NCI-H2107 treated with DMSO at 0.1 percent for 48 hours (cell line): Measurements from ENCODE around the gene LRRC45.
"Not testable (repeated sequence)": the region's sequence is repeated elsewhere in the genome, so short reads cannot be mapped to it uniquely, and the experiment has no call there.

Experiments used
- DNase-seq: peaks from one replicate; lab custom pipeline; 2025; ENCODE audit not compliant: unreplicated experiment; lab: John Stamatoyannopoulos, UW

Gene LRRC45

DNA sequence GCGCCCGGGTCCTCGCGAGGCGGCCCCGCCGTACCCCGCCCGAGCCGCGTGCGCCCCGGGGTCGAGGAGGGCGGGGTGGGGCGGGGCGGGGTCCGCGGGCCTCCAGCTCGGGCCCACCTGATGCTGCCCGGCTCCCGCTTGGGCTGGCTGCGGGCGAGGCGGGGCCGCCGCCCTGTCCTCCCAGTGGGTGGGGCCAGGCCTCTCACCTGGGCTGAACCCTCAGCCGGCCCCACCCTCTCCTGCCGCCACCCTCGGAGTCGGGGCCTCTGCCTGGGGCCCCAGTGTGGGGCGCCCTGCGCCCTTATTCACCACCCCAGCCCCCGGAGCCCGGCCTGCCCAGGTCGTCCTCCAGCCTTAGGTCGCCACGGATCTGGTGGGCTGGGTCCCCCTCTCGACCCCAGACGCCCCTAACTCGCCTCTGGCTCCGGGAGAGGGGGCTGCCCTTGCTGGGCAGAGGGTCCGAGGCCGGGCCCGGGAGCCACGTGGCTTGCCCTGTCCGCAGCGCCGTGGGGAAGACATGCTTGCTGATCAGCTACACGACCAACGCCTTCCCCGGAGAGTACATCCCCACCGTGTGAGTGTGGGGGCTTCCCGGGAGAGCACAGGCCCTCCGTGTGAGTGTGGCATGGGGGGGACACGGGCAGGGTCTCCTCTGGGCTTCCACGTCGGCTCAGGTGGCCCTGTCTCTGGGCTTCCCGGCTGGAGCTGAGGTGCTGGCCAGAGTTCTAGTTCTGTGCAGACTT, 9.0 kb downstream of the LRRC45 start:
- no peak for DNase-seq

DNA sequence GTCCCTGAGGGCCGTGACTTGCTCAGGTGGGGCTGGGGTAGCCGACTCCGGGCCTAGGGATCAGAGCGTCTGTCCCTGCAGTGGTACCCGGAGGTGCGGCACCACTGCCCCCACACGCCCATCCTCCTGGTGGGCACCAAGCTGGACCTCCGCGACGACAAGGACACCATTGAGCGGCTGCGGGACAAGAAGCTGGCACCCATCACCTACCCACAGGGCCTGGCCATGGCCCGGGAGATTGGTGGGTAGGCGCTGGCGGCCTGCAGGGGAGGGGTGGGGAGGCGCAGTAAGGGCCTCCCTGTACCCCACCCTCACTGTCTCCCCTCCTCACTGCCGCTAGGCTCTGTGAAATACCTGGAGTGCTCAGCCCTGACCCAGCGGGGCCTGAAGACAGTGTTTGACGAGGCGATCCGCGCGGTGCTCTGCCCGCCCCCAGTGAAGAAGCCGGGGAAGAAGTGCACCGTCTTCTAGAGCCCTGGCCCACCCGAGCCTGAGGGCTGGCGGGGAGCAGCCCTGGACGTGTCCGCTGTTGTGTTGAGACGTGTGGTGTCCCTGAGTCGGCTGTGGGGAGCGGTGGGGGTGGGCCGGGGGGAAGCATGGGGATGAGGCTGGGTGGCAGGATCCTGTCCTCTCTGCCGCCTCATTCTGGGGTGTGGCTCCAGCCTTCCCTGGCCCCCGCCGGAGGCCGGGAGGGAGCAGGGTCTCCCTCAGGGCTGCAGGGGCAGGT, 10.4 kb downstream of the LRRC45 start:
- DNase-seq: no peak

DNA sequence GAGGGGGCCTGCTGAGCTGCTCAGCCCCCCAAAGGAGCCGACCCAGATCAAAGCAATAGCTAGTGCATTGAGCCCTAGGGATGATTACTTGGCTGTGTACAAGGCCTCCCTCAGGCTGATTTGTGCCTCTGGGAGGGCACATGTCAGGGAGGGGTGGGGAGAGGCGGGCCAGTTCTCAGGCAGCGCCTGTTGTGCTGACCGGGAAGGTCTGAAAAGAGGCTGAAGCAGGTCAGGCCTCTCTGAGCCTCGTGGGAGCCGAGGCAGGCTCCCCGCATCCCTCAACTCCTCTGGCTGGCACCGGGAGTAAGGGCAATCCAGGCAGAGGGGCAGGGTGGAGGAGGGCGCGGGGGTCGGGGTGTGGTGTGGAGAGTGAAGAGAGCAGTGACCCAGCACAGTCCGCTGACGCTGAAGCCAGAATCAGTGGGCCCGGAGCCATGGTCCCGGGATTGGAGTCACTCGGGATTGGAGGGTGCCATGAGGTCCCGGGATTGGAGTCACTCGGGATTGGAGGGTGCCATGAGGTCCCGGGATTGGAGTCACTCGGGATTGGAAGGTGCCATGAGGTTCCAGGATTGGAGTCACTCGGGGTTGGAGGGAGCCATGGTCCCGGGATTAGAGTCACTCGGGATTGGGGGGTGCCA, 11.4 kb downstream of the LRRC45 start:
- DNase-seq: no peak

DNA sequence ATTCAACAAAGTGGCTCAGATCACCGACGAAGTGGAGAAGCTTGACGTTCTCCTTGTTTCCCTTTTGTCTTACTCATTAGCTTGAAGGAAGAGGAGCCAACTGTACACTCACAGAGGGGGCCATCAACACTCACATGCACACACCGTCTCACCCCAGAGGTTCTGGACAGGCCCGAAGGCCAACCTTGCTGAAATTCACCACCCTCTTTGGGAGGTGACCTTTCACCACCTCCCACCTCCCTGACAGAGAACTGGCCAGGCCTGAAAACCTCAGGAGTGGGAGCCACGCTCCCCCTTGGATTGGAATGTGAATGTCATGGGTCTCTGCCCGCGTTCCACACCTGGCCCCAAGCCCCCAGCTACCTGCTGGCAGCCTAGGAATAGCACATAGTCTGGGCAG, 12.4 kb downstream of the LRRC45 start:
- no peak for DNase-seq

DNA sequence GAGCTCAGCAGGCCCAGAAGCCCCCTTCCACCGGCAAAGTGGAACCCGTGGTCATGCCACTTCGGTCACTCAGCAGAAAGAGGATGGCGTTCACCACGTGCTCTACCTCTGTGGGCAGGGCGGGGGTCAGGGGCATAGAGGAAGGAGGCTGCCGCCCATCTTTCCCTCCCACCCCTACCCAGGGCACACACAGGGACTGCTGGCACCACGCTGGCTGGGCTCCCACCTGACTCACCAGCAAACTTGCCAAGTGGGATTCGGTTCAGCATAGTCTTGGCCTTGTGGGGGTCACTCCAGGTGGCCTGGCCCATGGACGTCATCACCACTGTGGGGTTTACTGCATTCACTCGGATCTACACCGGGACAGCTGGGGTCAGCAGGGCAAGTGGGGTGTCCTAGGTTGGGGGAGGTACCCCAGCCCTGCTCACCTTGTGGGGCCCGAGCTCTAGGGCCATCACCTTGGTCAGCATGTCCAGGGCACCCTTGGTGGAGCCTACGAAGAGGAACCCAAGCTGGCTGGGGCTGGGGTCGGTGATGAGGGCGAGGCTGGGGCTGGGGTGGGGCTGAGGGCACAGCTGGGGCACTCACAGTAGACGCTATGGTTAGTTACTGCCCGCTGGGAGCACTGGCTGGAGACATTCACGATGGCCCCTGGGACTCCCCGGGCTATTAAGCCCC, 13.0 kb downstream of the LRRC45 start:
- DNase-seq: no peak

DNA sequence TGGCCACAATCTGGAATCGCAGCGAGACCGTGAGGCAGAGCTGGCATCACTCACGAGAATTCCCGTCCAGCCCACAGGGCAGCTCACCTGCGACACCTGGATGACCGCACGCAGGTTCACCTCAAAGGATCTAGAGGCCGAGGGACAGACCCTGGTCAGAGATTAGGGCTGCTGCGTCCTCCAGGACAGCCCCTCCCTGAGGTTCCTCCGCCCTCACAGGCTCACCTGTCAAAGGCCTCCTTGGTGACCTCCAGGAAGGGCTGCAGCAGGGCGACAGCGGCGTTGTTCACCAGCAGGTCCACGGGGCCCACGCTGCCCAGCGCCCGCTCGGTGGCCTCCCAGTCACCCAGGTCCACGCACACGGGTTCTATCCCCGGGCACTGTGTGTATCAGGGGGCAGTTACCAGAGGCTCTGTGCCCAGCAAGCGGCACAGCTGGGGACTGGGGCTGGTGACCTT, 13.6 kb downstream of the LRRC45 start:
- no peak for DNase-seq

DNA sequence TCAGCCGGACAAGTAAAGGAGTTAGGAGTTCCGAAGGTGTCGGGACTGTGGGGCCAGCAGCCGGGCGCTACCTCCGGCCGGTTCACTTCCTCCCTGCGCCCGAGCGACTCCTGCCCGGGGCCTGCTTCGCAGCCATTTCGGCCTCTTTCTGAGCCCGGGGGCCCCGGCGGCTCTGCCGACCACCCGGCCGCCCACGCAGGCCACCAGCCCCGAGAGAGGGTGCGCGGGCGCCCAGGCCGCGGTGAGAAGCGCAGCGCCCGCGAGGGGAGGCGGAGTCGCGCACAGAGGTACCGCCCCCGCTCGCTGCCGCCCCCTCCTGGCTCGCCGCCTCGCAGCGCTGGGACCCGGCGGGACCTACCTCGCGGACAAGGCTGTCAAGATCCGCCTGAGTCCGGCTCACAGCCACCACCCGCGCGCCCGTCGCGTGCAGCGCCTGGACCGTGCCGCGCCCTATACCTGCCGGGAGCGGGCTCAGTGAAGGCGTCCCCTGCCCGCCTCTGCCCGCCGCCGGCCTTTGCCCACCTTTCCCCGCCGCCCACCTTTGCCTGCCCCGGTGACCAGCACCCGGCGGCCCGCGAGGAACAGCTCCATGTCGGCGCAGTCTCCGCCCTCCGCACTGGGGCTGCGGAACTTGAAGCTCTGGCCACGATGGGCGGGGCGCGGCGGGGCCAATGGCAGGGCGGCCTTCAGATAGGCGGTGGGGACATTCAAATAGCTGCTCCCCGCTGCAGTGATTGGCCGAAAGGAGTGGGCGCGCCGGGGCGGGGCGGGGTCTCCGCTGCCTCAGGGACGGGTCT, 14.2 kb downstream of the LRRC45 start, which contains the start of gene DCXR:
Gene DCXR (minus strand): TSS at position 606 of the 797 bp plus-strand sequence. CDS start 15 bp downstream, at position 591.
- peak; percentile 87 for DNase-seq

DNA sequence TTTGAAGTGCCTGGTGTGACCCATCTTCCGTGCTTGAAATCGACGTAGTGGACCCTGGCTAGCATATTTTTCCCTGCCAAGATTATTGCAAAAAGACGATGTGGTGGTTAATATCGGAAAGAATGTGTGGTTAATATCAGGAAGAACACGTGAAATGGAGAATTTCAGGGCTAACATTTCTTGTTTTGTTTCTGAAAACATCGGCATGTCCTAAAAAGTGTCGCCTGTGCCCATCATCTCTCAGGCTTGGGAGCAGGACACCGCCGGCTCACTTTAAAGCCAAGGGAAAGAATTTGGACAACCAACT, 14.7 kb downstream of the LRRC45 start:
- DNase-seq: no peak

DNA sequence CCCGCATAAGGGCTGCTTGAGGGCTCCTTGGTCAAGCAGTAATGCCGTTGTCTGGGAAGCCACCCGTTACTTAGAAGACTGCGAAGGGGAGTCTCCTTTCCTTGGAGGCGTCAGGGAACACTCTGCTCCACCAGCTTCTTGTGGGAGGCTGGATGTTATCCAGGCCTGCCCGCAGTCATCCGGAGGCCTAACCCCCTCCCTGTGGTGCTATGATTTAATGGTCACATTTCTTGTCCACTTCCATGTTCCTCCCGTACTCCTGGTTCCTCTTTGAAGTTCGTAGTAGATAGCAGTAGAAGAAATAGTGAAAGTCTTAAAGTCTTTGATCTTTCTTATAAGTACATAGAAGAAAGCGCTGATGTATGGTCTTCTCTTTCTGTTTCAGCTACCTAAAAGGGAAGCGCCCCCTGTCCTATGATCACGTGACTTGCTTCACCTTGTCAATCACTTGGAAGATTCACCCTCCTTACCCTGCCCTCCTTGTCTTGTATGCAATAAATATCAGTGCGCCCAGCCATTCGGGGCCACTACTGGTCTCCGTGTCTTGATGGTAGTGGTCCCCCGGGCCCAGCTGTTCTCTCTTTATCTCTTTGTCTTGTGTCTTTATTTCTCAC, 15.8 kb downstream of the LRRC45 start:
- not testable (repeated sequence) for DNase-seq

DNA sequence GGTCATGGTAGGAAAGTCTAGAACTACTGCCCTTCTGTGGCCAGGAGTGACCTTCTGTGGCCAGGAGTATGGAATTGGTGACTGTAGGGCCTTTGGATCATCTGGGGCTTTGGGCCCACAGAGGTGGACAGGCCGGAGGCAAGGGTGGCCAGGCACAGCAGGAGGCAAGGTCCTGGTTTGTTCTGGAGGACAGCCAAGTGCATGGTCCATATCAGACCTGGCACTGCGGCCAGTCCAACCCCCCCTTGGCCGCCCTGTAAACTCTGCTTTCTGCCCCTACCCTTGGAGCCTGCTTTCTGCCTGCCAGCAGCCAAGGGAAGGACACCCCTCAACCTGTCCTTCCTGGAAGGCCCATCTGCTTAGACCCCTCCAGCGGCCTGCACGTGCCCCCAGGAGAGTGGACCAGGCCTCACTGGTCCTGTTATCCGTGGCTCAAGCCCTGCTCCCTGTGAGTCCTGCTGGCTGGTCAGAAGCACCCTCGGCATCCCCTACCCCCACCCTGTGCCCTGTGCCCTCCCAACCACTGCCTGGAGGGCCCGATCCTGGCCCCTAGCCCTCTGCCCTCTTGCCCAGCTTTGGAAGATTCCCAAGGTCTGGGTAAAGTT, 16.7 kb downstream of the LRRC45 start:
- no peak for DNase-seq

DNA sequence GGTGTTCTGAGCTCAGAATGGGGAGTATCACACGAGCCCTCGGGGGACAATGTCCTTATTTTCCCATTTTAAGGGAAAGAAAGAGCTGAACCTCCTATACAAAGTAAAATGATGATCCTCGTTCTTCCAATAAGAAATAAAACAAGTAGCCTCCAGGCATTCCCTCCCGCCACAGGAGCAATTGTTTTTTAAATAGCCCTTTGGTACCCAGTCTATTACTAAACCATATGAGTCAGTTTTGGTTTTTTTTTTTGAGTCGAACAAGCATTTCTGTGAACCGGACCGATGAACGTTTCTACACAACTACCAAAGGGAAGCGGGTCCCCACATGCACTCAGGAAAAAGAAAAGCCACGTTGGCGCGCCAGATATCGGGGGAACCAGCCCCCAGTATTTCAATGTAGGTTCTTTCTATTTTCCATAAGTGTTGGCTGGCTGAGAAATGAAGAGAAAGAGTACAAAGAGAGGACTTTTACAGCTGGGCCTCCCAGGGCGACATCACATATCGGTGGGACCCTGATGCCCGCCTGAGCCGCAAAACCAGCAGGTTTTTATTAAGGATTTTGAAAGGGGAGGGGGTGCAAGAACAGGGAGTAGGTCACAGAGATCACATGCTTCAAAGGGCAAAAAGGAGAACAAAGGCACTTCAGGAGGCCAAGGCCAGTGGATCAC, 18.2 kb downstream of the LRRC45 start:
- DNase-seq: no peak

DNA sequence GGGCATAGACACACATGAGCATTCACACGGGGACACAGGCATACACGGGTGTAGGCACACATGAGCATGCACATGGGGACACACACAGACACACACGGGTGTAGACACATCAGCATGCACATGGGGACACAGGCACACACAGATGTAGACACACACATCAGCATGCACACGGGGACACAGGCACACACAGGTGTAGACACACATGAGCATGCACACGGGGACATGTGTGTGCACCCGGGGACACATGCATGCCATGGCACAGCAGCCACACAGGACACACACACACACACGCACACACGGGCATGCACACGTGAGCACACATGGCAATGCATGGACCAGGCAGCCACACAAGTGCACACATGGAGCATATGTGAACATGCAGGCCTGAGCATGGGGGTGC, 19.5 kb downstream of the LRRC45 start:
- DNase-seq: no peak

DNA sequence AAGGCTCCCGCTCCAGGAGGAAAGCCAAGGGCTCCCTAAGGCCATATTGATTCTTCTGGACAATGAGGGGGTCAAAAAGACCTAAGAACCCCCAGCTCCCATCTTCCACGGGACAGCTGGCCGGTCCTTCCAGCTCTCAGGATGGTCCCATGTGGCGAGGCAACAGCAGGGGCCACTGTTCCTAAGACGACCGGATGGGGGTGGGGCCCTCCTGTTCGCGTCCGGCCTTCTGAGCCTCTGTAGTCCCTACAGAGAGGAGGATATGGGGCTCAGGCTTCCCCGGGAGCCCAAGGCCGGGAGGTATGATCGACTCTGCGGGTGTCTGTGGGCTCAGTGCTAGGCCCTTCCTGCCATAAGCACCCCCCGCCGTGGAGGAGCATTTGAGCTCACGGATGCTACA, 20.4 kb downstream of the LRRC45 start:
- no peak for DNase-seq

DNA sequence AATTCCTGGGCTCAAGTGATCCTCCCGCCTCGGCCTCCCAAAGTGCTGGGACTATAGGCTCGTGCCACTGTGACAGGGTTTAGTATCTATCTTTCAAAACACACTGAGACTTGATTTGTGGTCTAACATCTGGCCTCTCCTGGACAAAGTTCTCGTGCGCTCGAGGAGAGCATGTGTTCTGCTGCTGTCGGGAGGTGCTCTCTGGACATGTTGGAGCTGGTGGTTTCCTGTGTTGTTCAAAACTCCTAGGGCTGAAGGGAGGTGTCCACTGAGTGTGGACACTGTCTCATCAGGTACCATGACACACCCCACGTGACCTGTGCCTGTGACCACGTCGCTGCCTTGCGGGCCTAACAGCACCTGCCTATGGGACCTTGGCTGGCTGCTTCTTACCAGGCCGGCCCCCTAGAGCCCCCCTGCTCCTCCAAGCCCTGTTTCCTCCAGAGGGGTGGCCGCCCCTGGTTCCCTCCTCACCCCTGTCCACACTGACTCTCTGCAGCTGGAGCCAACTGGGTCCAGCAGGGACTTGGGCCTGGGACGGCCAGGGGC, 22.9 kb downstream of the LRRC45 start:
- DNase-seq: no peak

DNA sequence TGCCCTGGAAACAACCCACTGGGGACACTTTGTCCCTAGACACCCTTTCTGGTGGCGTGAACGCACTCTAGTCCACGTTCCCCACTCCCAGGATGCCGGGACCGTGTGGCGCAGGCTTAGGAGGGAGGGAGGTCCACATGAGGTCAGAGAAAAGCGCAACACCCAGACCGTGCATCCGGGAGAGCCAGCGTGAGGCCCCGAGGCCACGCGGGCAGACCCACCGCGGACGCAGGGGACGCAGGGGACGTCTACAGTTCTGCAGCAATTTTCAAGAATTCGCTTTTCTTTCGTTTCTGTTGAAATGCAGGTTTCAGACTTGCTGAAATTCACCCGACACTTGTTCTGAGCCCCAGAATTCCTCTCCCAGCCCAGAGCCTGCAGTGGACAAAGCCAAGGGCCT, 23.8 kb downstream of the LRRC45 start:
- no peak for DNase-seq

DNA sequence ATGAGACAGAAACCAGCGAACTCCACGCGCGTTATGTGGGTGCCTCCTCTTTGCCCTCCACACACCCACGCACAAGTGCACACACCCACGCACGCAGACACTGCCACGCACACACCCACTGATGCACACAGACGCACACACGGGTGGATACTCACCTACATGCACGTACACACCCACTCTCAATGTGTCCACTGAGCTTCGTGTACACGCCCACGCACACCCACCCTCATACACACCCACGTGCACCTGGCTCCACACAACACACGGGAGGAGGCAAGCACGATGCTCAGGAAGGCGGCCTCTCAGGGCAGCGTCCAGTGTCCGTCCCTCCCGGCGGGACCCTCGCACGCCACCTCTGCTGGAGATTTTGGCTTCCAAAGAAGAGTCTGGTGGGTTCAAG, 24.3 kb downstream of the LRRC45 start:
- no peak for DNase-seq

DNA sequence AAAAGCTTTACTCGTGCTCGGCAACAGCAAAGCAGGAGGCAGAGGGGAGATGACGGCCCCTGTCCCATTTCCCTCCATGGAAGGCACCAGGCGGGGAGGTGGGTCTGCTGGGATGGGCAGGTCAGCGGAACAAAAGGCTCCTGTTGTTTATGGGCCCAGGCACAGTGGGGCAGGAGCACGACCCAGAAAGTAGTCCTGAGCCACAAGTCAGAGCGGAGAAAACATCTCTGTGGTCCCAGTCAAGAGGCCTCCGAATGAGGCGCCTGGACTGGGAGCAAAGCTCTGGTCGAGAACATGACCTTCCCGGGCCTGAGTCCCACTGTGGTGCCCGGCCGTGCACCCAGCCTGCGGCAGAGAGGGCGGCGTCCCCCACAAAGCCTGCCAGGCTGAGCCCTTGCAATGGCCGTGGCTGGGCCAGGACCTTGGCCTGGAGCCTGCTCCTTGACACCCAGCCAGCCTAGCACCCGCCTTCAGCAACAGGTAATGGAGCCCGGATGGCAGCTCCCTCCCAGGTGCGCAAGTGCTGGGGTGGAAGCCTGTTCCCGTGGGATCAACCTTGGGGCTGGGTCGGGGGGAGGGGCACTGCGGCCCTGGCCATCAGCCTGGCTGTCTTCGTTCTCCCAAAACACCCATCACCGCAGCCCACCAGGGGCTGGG, 24.9 kb downstream of the LRRC45 start:
- DNase-seq: no peak

DNA sequence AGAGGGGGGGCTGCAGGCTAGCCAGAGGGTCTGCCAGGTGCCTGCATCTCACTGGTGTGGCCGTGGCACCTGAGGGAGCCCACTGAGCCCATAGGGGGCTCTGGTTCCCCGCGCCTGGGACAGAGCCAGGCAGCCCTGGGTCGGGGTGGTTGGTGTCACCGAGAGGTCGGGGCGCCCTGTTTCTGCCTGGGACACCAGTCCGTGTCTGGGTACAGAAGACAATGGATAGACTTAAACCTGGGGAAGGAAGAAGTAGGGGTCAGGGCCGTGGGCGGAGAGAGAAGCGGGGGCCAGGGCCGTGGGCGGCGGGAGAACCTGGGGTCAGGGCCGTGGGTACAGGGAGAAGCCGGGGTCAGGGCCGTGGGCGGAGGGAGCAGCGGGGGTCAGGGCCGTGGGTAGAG, 25.5 kb downstream of the LRRC45 start:
- DNase-seq: no peak

DNA sequence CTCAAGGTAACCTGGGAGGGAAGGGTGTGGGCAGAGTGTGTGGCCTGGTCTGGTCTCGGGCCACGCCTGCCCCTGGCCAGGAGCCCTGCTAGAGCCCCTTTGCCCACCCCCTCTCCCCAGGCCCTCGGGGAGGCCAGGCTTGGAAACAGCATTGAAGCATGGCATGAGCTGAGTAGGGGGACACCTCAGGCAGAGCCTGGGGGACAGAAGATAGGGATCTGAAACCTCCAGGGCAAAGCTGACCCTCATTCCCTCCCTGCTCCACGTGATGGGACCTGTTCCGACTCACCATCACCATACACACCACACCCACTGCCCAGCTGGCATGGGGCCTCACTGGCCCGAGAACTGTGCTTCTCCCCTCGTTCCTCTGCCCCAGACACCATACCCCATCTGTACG, 26.0 kb downstream of the LRRC45 start:
- no peak for DNase-seq
